ENCODE measurements around the gene DHX9. TPM values are rescaled to one million over a fixed set of nuclear protein-coding genes. Genes with fewer than 3 reads are reported as not detected.

Gene DHX9
- total and polyA plus RNA-seq, 10 of the 15 experiments (the other 5 are each of a cell fraction or from before 2014, with no cell fraction given), result 90.7 to 234 (median 217) TPM

DNA sequence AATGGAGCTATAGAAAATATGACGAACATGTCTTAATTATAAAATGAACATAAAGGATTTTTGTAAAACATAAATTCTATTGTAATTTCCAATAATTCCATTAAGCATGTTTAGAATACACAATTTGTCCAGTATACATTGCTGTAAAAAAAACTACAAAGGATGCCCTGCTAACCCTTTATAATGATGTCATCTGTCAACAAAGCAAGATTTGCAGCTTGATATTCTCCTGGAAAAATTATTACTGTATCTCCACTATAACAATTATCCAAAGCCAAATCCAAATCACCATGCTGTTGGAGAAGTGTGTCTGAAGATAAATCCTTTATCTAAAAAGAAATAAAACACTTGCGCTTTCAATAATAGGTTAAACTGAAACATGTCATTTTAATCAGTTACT is 66.2 kb downstream of the DHX9 start:
- Histone ChIP-seq H4K20me1 (ENCODE audit: control insufficient read depth, insufficient read depth) (no peaks in the 10 kb centered on the region), H3K9me3 (replicated peaks; ENCODE audit: control insufficient read depth, insufficient read depth, low read length) (no peaks in the 10 kb centered on the region), H3K9ac (ENCODE audit: control insufficient read depth, insufficient read depth, low read length) (no peak overlapping the region), H3K27ac (ENCODE audit: control insufficient read depth, insufficient read depth) (no peak overlapping the region), H3K4me2 (ENCODE audit: control insufficient read depth, insufficient read depth) (no peak overlapping the region), H3K27me3 (replicated peaks in 1 of 2; ENCODE audit: control insufficient read depth in 2 of 2, insufficient read depth in 2 of 2, low read length in 1 of 2) (no peaks in the 10 kb centered on the region), H2AFZ (ENCODE audit: control insufficient read depth, low read depth, low read length) (no peak overlapping the region), H3K4me1 (ENCODE audit: control insufficient read depth, insufficient read depth, low read length) (no peaks in the 10 kb centered on the region), H3K4me3 (no peak overlapping the region), H3K79me2 (ENCODE audit: control insufficient read depth, insufficient read depth, low read length) (no peaks in the 10 kb centered on the region), H3K36me3 (ENCODE audit: control insufficient read depth in 2 of 2, insufficient read depth in 2 of 2, low read length in 1 of 2) (no peaks in the 10 kb centered on the region)
- FAIRE-seq, result no peak
- intact Hi-C loops (cut with micrococcal nuclease; ENCODE audit: unreplicated experiment), result no loop called here
- 61% methylated on average over 2 of the region's 2 CpGs for WGBS (ENCODE audit: insufficient coverage, insufficient replicate concordance, low lambda C conversion rate, missing lambda C conversion rate)
- RAD21 ChIA-PET (ENCODE audit: unreplicated experiment), result no interaction called here
- SMC1A ChIA-PET (ENCODE audit: uncharacterized antibody, unreplicated experiment), result interaction anchor here (1.4 kb wide), 1 partner anchor 16 kb away, joined by 5 read pairs; no protein-coding TSS in a partner anchor
- no peak for DNase-seq (ENCODE audit: low read depth, low spot score)
- POLR2A ChIA-PET, result no interaction called here
- BruUV-seq (replicated peaks), result no TSS peak
- TF ChIP-seq NR2C1 (IDR thresholded peaks at IDR 0.05), result no peak
- ATAC-seq, result no peak
- in situ Hi-C loops (cut with MboI), result no loop called here
- CTCF ChIA-PET, result interaction anchor here (0.6 kb wide), 1 partner anchor 601 kb away, joined by 3 read pairs; no protein-coding TSS in a partner anchor

DNA sequence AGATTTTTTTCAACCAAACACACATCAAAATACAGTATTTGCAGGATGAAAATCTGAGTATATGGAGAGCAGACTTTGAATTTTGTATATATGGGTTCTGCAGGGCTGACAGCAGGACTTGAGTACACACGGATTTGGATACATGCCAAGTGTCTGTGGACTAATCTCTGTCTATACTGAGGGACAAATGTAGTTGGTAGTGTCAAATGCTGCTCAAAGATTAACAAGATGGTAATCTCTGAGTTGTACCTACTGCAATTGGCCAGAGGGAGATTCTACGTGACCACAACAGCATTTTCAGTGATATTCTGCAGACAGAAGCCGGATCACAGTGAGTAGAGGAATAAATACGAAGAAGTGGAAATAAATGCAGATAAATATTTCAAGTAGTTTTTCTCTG is 70.4 kb downstream of the DHX9 start:
- H3K4me3 ChIP-seq, result no peak overlapping the region
- CTCF ChIA-PET, result no interaction called here
- POLR2A ChIA-PET, result no interaction called here
- H2AFZ ChIP-seq (ENCODE audit: control insufficient read depth, low read depth, low read length), result no peak overlapping the region
- BruUV-seq (replicated peaks), result no TSS peak
- DNase-seq (ENCODE audit: low read depth, low spot score) (no peak), FAIRE-seq (no peak), ATAC-seq (no peak)
- SMC1A ChIA-PET (ENCODE audit: uncharacterized antibody, unreplicated experiment), result no interaction called here
- in situ Hi-C loops (cut with MboI) (no loop called here), intact Hi-C loops (cut with micrococcal nuclease; ENCODE audit: unreplicated experiment) (no loop called here)
- 22% methylated on average over 4 of the region's 4 CpGs for WGBS (ENCODE audit: insufficient coverage, insufficient replicate concordance, low lambda C conversion rate, missing lambda C conversion rate)
- H3K4me1 ChIP-seq (ENCODE audit: control insufficient read depth, insufficient read depth, low read length), result no peaks in the 10 kb centered on the region
- H3K36me3 ChIP-seq (ENCODE audit: control insufficient read depth in 2 of 2, insufficient read depth in 2 of 2, low read length in 1 of 2), result no peaks in the 10 kb centered on the region
- no peak overlapping the region for H3K9ac ChIP-seq (ENCODE audit: control insufficient read depth, insufficient read depth, low read length)
- H3K27me3 ChIP-seq (replicated peaks in 1 of 2; ENCODE audit: control insufficient read depth in 2 of 2, insufficient read depth in 2 of 2, low read length in 1 of 2), result no peaks in the 10 kb centered on the region
- no peaks in the 10 kb centered on the region for H3K79me2 ChIP-seq (ENCODE audit: control insufficient read depth, insufficient read depth, low read length)
- no peak overlapping the region for H3K27ac ChIP-seq (ENCODE audit: control insufficient read depth, insufficient read depth)
- no peaks in the 10 kb centered on the region for H4K20me1 ChIP-seq (ENCODE audit: control insufficient read depth, insufficient read depth)
- no peak overlapping the region for H3K4me2 ChIP-seq (ENCODE audit: control insufficient read depth, insufficient read depth)
- no peaks in the 10 kb centered on the region for H3K9me3 ChIP-seq (replicated peaks; ENCODE audit: control insufficient read depth, insufficient read depth, low read length)
- RAD21 ChIA-PET (ENCODE audit: unreplicated experiment), result no interaction called here
- TF ChIP-seq STAT3 (IDR thresholded peaks at IDR 0.05; ENCODE audit: low read depth, low read length) (no peak), BHLHE40 (IDR thresholded peaks at IDR 0.05; ENCODE audit: borderline replicate concordance in 1 of 2, low read depth in 2 of 2, low read length in 1 of 2) (no peak), IRF4 (IDR thresholded peaks at IDR 0.05; ENCODE audit: low read depth, low read length) (no peak), WRNIP1 (IDR thresholded peaks at IDR 0.05; ENCODE audit: borderline replicate concordance, low read depth, low read length) (no peak), FOXM1 (IDR thresholded peaks at IDR 0.05; ENCODE audit: low read depth, low read length) (no peak), SP1 (IDR thresholded peaks at IDR 0.05; ENCODE audit: low read depth, low read length) (no peak), NFIC (IDR thresholded peaks at IDR 0.05; ENCODE audit: low read depth, low read length) (no peak), KLF5 (IDR thresholded peaks at IDR 0.05; ENCODE audit: partially characterized antibody) (no peak), ETV6 (conservative IDR thresholded peaks at IDR 0.05 in 1 of 2, IDR thresholded peaks at IDR 0.05 in 1 of 2; ENCODE audit: borderline replicate concordance in 1 of 2, low read depth in 1 of 2) (no peak)
- TF ChIP-seq, protein P1, sequence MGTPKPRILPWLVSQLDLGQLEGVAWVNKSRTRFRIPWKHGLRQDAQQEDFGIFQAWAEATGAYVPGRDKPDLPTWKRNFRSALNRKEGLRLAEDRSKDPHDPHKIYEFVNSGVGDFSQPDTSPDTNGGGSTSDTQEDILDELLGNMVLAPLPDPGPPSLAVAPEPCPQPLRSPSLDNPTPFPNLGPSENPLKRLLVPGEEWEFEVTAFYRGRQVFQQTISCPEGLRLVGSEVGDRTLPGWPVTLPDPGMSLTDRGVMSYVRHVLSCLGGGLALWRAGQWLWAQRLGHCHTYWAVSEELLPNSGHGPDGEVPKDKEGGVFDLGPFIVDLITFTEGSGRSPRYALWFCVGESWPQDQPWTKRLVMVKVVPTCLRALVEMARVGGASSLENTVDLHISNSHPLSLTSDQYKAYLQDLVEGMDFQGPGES (IDR thresholded peaks at IDR 0.05), result no peak
- TF ChIP-seq, protein P2, sequence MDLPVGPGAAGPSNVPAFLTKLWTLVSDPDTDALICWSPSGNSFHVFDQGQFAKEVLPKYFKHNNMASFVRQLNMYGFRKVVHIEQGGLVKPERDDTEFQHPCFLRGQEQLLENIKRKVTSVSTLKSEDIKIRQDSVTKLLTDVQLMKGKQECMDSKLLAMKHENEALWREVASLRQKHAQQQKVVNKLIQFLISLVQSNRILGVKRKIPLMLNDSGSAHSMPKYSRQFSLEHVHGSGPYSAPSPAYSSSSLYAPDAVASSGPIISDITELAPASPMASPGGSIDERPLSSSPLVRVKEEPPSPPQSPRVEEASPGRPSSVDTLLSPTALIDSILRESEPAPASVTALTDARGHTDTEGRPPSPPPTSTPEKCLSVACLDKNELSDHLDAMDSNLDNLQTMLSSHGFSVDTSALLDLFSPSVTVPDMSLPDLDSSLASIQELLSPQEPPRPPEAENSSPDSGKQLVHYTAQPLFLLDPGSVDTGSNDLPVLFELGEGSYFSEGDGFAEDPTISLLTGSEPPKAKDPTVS (IDR thresholded peaks at IDR 0.05; ENCODE audit: low read depth, low read length), result no peak
- TF ChIP-seq, protein P3, sequence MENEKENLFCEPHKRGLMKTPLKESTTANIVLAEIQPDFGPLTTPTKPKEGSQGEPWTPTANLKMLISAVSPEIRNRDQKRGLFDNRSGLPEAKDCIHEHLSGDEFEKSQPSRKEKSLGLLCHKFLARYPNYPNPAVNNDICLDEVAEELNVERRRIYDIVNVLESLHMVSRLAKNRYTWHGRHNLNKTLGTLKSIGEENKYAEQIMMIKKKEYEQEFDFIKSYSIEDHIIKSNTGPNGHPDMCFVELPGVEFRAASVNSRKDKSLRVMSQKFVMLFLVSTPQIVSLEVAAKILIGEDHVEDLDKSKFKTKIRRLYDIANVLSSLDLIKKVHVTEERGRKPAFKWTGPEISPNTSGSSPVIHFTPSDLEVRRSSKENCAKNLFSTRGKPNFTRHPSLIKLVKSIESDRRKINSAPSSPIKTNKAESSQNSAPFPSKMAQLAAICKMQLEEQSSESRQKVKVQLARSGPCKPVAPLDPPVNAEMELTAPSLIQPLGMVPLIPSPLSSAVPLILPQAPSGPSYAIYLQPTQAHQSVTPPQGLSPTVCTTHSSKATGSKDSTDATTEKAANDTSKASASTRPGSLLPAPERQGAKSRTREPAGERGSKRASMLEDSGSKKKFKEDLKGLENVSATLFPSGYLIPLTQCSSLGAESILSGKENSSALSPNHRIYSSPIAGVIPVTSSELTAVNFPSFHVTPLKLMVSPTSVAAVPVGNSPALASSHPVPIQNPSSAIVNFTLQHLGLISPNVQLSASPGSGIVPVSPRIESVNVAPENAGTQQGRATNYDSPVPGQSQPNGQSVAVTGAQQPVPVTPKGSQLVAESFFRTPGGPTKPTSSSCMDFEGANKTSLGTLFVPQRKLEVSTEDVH (IDR thresholded peaks at IDR 0.05; ENCODE audit: low read depth, partially characterized antibody), result no peak
